GM18519 (cell line): Measurements from ENCODE around the gene KAZN.

Experiments used
- ATAC-seq: cut with Tn5 transposase; IDR thresholded peaks from one replicate; pipeline ENCODE4 v1.9.1; 2021; ENCODE audit warnings: mild to moderate bottlenecking, moderate library complexity; ENCODE audit not compliant: unreplicated experiment, low FRiP score

Gene KAZN

DNA sequence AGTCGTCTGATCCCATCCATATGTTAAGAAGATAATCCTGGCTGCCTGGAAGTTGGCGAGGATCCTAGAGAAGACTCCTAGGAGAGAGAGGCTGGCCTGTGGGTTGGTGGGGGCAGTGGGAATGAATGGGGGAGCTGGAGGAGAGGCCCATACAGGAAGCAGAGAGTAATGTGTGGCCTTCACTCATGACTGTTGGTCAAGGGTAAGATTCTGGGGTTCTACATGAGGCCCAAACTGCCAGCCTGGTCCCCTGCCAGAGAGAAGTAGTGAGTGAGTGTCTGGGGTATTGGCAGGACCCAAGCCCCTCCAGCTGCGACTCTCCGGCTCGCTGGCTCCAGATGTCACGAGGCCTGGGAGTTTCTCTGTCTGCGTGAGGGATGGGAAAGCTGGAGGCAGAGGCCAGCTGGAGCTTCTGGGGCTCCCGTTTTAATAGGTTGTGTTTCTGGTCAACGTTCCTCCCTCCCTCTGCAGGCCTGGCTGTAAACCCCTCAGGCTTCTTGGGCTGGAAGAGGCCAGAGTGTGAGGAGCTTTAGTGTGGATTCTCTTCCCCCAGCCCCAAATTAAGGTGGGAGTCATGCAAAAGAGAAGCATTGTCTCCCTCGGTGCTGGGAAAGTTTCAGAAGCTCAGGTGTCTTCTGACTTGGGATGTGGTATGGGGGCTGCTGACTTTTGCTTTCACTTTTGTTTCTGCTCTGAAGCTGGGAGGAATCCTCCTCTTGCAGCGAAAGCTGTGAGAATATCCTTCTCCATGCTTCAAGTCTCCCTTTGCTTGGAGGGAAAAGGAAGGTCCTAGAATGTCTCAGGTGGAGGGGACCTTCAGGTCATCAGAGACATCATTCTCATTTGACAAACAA, 557.6 kb downstream of the KAZN start:
- no peak for ATAC-seq

DNA sequence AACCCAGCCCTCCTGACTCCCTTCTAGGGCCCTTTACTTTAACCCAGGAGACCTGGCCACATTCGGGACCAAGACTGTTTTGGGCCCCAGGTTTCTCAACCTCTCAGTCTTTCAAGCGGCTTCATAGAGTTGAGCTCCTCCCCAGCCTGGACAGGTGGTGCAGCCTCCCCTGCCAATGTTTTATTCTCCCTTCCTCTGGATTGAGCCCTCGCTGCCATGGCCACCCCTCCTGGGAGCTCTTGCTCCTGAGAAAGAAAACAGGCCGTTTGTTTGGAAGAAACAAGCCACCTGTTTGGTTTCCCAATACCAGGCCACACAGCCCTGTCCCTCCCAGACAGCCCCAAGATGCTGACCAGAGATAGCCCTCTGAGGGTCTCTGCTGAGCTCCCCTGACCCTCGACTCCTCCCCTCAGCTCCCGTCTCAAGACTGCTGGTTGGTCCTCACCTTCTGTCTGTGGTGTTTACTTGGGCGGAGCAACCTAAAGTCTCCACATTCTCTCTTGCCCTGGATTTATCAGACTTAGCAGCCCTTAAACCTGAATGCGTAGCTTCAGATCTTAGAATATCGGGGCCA, 558.4 kb downstream of the KAZN start:
- no peak for ATAC-seq

GRCh38 chr1:15157524-15158399, 559.3 kb downstream of the KAZN start:
- no peak for ATAC-seq

GRCh38 chr1:15158506-15159165, 560.2 kb downstream of the KAZN start:
- ATAC-seq, result no peak

- ATAC-seq, result no peak
Measured at GRCh38 chr1:15159166-15159555, 560.7 kb downstream of the KAZN start.

GRCh38 chr1:15160626-15161025, 562.1 kb downstream of the KAZN start:
- no peak for ATAC-seq

DNA sequence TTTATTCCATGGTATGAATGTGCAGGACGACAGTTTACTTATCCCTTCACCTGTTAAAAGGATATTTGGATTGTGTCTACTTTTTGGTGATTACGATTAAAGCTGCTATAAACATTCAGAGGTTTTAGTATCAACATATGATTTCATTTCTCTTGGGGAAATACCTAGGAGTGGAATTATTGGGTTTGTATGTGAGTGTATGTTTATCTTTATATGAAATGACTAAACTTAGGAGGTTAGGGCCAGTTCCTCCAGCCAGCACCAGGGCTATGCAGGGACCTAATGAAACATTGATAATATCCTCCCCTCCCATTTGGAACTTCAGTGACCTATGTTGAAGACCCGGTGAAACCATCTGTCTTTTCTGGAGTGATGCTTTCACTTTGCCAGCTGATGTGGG, 568.9 kb downstream of the KAZN start:
- no peak for ATAC-seq
